ENCODE results near the gene SLC12A8. TPM values are rescaled to one million over a fixed set of nuclear protein-coding genes. Genes with fewer than 3 reads are reported as not detected.

The SLC12A8 gene
- total RNA-seq, 6 experiments from 2014 or later, result 8.5 to 23.4 (median 20.3) TPM

- ATAC-seq, result no peak
These were observed 23.0 kb downstream of the SLC12A8 start for GRCh38 chr3:125189378-125190165.

DNA sequence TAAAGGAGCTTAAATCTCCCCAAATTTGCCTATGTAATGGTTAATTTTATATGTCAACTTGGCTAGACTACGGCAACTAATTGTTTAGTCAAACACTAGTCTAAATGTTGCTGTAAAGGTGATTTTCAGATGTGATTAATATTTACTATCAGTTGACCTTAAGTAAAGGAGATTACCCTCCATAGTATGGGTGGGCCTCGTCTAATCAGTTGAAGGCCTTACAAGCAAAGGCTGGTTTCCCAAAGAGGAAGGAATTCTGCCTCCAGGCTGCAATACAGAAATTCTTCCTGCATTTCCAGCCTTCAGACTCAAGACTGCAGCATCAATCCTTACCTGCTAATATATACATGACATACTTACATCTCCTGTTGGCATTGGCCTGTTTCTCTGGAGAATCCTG, 23.6 kb downstream of the SLC12A8 start:
- Histone ChIP-seq H3K4me1 (no peaks in the 10 kb centered on the region), H3K4me3 (no peak overlapping the region), H3K27me3 (no peaks in the 10 kb centered on the region), H3K36me3 (no peaks in the 10 kb centered on the region), H3K9me3 (no peaks in the 10 kb centered on the region), H3K27ac (no peak overlapping the region)
- no peak for ATAC-seq
- TF ChIP-seq CTCF (IDR thresholded peaks at IDR 0.05) (no peak), POLR2A (IDR thresholded peaks at IDR 0.05) (no peak)
- intact Hi-C loops (cut with DNase I), result no loop called here
- 92% methylated on average over 1 of the region's 2 CpGs for WGBS (ENCODE audit: insufficient coverage, low coverage, low lambda C conversion rate, missing lambda C conversion rate)
- DNase-seq, result no peak

More at GRCh38 chr3:125189378-125190165, 23.0 kb downstream of the SLC12A8 start:
- Histone ChIP-seq H3K27ac (no peak overlapping the region), H3K4me3 (no peak overlapping the region), H3K27me3 (no peaks in the 10 kb centered on the region), H3K9me3 (no peaks in the 10 kb centered on the region), H3K36me3 (no peaks in the 10 kb centered on the region), H3K4me1 (no peaks in the 10 kb centered on the region)
- intact Hi-C loops (cut with DNase I), result no loop called here
- TF ChIP-seq CTCF (IDR thresholded peaks at IDR 0.05) (no peak), POLR2A (IDR thresholded peaks at IDR 0.05) (no peak)
- no peak for DNase-seq
- WGBS (ENCODE audit: insufficient coverage, low coverage, low lambda C conversion rate, missing lambda C conversion rate), result 89% methylated on average over 5 of the region's 7 CpGs

GRCh38 chr3:125187599-125187910, 25.0 kb downstream of the SLC12A8 start:
- TF ChIP-seq CTCF (IDR thresholded peaks at IDR 0.05) (no peak), POLR2A (IDR thresholded peaks at IDR 0.05) (no peak)
- H3K9me3 ChIP-seq, result no peaks in the 10 kb centered on the region
- H3K4me3 ChIP-seq, result no peak overlapping the region
- no peaks in the 10 kb centered on the region for H3K4me1 ChIP-seq
- ATAC-seq (no peak), DNase-seq (no peak)
- no peaks in the 10 kb centered on the region for H3K36me3 ChIP-seq
- intact Hi-C loops (cut with DNase I), result no loop called here
- no peak overlapping the region for H3K27ac ChIP-seq
- 67% methylated on average over 3 of the region's 5 CpGs for WGBS (ENCODE audit: insufficient coverage, low coverage, low lambda C conversion rate, missing lambda C conversion rate)
- H3K27me3 ChIP-seq, result no peaks in the 10 kb centered on the region

DNA sequence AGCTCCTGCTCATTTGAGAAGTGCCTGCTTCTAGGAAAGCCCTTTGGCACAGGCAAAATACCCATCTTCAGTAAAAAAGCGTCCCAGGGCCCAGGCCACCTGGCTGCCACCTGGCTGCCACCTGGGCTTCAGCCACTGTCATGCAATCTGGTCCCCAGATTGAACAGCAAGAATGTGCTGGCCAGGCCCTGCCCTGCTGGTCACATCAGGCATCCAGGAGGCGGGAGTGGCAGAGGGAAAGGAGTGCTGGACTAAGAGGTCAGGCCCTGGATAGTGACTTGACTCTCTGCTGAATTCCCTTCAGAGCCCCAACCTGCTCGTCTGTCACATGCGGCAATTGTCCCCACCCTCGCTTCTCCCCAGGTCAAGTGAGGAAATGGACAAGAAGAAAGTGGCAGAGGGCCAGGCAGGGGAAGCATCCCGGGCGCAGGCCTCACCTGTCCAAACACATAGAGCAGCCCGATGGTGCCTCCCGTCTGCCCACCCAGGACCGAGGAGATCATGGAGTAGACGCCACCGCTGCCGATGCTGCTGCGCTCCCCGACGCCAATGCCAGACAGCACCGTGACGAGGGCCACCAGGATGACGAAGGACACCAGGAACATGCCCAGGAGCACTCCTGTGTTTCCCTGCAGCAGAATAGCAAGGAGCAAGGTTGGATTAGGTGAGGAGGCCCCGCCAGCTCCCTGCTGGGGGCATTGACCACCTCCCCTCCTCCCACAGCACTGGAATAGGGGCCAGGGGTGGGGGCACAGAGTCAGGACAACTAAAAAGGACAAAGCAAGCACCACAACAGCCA, 25.5 kb downstream of the SLC12A8 start:
- whole genome bisulfite sequencing (ENCODE audit: insufficient coverage, low coverage, low lambda C conversion rate, missing lambda C conversion rate), result 96% methylated on average over 4 of the region's 20 CpGs
- DNase-seq (no peak), ATAC-seq (peak in 1 of 4 donors; percentile 21)
- H3K36me3 ChIP-seq, result no peaks in the 10 kb centered on the region
- H3K27me3 ChIP-seq, result no peaks in the 10 kb centered on the region
- no peak overlapping the region for H3K4me3 ChIP-seq
- intact Hi-C loops (cut with DNase I), result no loop called here
- TF ChIP-seq CTCF (IDR thresholded peaks at IDR 0.05) (no peak), POLR2A (IDR thresholded peaks at IDR 0.05) (no peak)
- H3K27ac ChIP-seq, result no peak overlapping the region
- H3K9me3 ChIP-seq, result no peaks in the 10 kb centered on the region
- no peaks in the 10 kb centered on the region for H3K4me1 ChIP-seq

Data from right lobe of liver (tissue), 6 donors.